HepG2 (cell line): ENCODE results near the gene KATNAL1. TPM values are rescaled to one million over a fixed set of nuclear protein-coding genes. Genes with fewer than 3 reads are reported as not detected.
A peak's percentile ranks its signal among the peaks of the same experiment; 100 is the strongest.

Experiments used
- CAMTA2 ChIP-seq: sonication (generic); formaldehyde crosslinking; IDR thresholded peaks from 2 replicates; pipeline ENCODE4 v1.4.0; 2020; ENCODE audit warnings: mild to moderate bottlenecking, missing genetic modification reagents, borderline replicate concordance
- CCAR2 ChIP-seq: fragments of 200-400 bp; formaldehyde crosslinking; optimal IDR thresholded peaks from 2 replicates; pipeline ENCODE3; 2018; ENCODE audit warnings: low read depth, mild to moderate bottlenecking, low read length, moderate library complexity
- CEBPB ChIP-seq: IDR thresholded peaks from 2 replicates; pipeline ENCODE4 v1.6.1; 2011; ENCODE audit warnings: low read depth, low read length, improper control_type of control experiment, borderline replicate concordance
- GABPB1 ChIP-seq: IDR thresholded peaks from 2 replicates; pipeline ENCODE4 v1.6.1; 2016; ENCODE audit warnings: mild to moderate bottlenecking, missing genetic modification reagents, moderate library complexity, missing compliant biosample characterization
- IRF9 ChIP-seq: sonication (generic); formaldehyde crosslinking; IDR thresholded peaks from 2 replicates; pipeline ENCODE4 v1.8.0; 2022; ENCODE audit warnings: missing genetic modification reagents, mild to moderate bottlenecking, borderline replicate concordance
- MED13 ChIP-seq: sonication (generic); formaldehyde crosslinking; IDR thresholded peaks from 2 replicates; pipeline ENCODE4 v1.5.0; 2020; ENCODE audit warnings: missing genetic modification reagents
- POLR2A ChIP-seq, 2 experiments: IDR thresholded peaks; 2 replicates each; pipeline ENCODE4 v1.6.1; 2011; ENCODE audit warnings: low read depth in 2 of 2, low read length in 2 of 2, mild to moderate bottlenecking in 1 of 2, moderate library complexity in 1 of 2; ENCODE audit not compliant: insufficient read depth in 1 of 2
- SOX6 ChIP-seq, 2 experiments: fragments of 450-650 bp in 1 of 2; sonication (generic) in 1 of 2; formaldehyde crosslinking in 1 of 2; IDR thresholded peaks; 2 replicates each; pipeline versions ENCODE4 v1.4.0 to v1.6.1; 2017 to 2020; ENCODE audit warnings: antibody characterized with exemption in 1 of 2, mild to moderate bottlenecking in 1 of 2, missing genetic modification reagents in 1 of 2
- U2AF2 ChIP-seq: fragments of 200-400 bp; formaldehyde crosslinking; IDR thresholded peaks from 2 replicates; pipeline ENCODE4 v1.6.1; 2017; ENCODE audit warnings: low read depth, mild to moderate bottlenecking, low read length
- ZBTB7B ChIP-seq: sonication (generic); formaldehyde crosslinking; IDR thresholded peaks from 2 replicates; pipeline ENCODE4 v1.4.0; 2020; ENCODE audit warnings: missing genetic modification reagents
- ZNF253 ChIP-seq: sonication (generic); formaldehyde crosslinking; IDR thresholded peaks from 2 replicates; pipeline ENCODE4 v1.8.0; 2022; ENCODE audit warnings: mild to moderate bottlenecking, missing genetic modification reagents, borderline replicate concordance
- ZNF333 ChIP-seq: sonication (generic); formaldehyde crosslinking; IDR thresholded peaks from 2 replicates; pipeline ENCODE4 v1.4.0; 2020; ENCODE audit warnings: mild to moderate bottlenecking, missing genetic modification reagents, borderline replicate concordance
- ZNF564 ChIP-seq: sonication (generic); formaldehyde crosslinking; IDR thresholded peaks from 2 replicates; pipeline ENCODE4 v1.8.1; 2023; ENCODE audit warnings: mild to moderate bottlenecking, missing genetic modification reagents
- ZNF720 ChIP-seq: sonication (generic); formaldehyde crosslinking; IDR thresholded peaks from 2 replicates; pipeline ENCODE4 v1.4.0; 2020; ENCODE audit warnings: missing genetic modification reagents
- ZSCAN9 ChIP-seq: IDR thresholded peaks from 2 replicates; pipeline ENCODE4 v1.6.1; 2016; ENCODE audit warnings: borderline replicate concordance
- polyA plus RNA-seq, 8 experiments: library from polyadenylated mRNA; depleted of rRNA in 3 of 8; stranded (reverse) in 7 of 8; unstranded in 1 of 8; fragments of >200 nt; fragmentation: Illumina TruSeq in 4 of 8; extraction: Trizol in 4 of 8; gene quantifications; 2 replicates each; pipeline versions ENCODE4 v1.2.1 to v1.2.3, GENCODE V29; 2011 to 2016; ENCODE audit warnings: low read depth in 4 of 8, missing spikeins in 1 of 8, mixed read lengths in 1 of 8; ENCODE audit not compliant: insufficient read depth in 1 of 8
- total RNA-seq, 5 experiments: library from RNA; depleted of rRNA; stranded (reverse); fragments of >200 nt; fragmentation: Illumina TruSeq; extraction: Trizol; gene quantifications; 2 replicates each; pipeline ENCODE4 v1.2.3, GENCODE V29; 2016; ENCODE audit warnings: low read depth in 1 of 5
- TF ChIP-seq, protein P1 (sequence below): sonication (generic); formaldehyde crosslinking; IDR thresholded peaks from 2 replicates; pipeline ENCODE4 v1.8.0; 2022; ENCODE audit warnings: mild to moderate bottlenecking, missing genetic modification reagents, moderate library complexity

KATNAL1 gene
- total and polyA plus RNA-seq, 2 of the 13 experiments (the other 11 are each of a cell fraction or from before 2014, with no cell fraction given) = 3.2 to 11.8 TPM

DNA sequence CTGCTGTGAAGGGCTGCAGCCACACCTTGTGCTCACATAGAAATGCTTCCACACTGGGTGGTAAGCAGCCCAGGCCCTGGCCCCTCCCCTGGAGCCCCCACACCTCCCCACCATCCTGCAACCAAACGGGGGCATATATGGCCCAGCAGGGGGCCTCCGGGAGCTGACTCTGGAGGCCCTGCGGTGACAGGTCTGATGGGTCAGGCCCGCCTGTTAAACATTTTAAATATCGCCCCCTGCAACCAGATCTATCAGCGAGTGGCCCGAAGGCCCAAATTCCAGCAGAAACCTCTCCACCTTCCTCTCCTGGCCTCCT, 48.0 kb upstream of the KATNAL1 start (continued):
- TF ChIP-seq CAMTA2 (CRISPR knock-in tag) = no peak
- TF ChIP-seq ZNF333 = no peak
- TF ChIP-seq, protein P1, sequence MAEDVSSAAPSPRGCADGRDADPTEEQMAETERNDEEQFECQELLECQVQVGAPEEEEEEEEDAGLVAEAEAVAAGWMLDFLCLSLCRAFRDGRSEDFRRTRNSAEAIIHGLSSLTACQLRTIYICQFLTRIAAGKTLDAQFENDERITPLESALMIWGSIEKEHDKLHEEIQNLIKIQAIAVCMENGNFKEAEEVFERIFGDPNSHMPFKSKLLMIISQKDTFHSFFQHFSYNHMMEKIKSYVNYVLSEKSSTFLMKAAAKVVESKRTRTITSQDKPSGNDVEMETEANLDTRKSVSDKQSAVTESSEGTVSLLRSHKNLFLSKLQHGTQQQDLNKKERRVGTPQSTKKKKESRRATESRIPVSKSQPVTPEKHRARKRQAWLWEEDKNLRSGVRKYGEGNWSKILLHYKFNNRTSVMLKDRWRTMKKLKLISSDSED (CRISPR knock-in tag) = no peak
- TF ChIP-seq MED13 = no peak
- no peak for TF ChIP-seq ZNF720
- TF ChIP-seq POLR2A (IDR thresholded peaks at IDR 0.05; ENCODE audit: insufficient read depth in 1 of 2, low read depth in 2 of 2, low read length in 2 of 2) = no peak
- 0 out of 2 replicates have a peak, but pooled peaks have one; percentile 28 for TF ChIP-seq ZBTB7B (CRISPR knock-in tag)
- TF ChIP-seq GABPB1 (CRISPR knock-in tag) = no peak
- no peak for TF ChIP-seq ZSCAN9
- no peak for TF ChIP-seq ZNF564 (CRISPR knock-in tag)
- TF ChIP-seq CEBPB = no peak
- no peak for TF ChIP-seq IRF9 (CRISPR knock-in tag)
- no peak for TF ChIP-seq U2AF2
- no peak for TF ChIP-seq SOX6 (IDR thresholded peaks at IDR 0.05)
- TF ChIP-seq SOX6 (CRISPR knock-in tag; IDR thresholded peaks at IDR 0.05) = 0 out of 2 replicates have a peak, but pooled peaks have one; percentile 12
- no peak for TF ChIP-seq ZNF253
- no peak for TF ChIP-seq CCAR2
- TF ChIP-seq, all 625 proteins: peak for 8
